Spleen (tissue), 7 donors: ENCODE data around the gene OMA1.

ENCODE experiments used
- CTCF ChIP-seq, 11 experiments: fragments of 200-600 bp in 7 of 11; fragments of 450-650 bp in 4 of 11; sonication (generic) in 4 of 11; IDR thresholded peaks in 8 of 11; conservative IDR thresholded peaks in 3 of 11; 1 replicate in 7 of 11; 2 replicates in 4 of 11; pipeline versions ENCODE4 v1.4.0 to v1.8.0; 2016 to 2021; ENCODE audit warnings: antibody characterized with exemption in 11 of 11, inconsistent platforms in 4 of 11, mild to moderate bottlenecking in 1 of 11
- POLR2A ChIP-seq, 3 donors: fragments of 450-650 bp; IDR thresholded peaks; one replicate each; pipeline ENCODE4 v1.5.1; 2017; ENCODE audit warnings: antibody characterized with exemption in 3 of 3, mild to moderate bottlenecking in 1 of 3
- POLR2AphosphoS5 ChIP-seq, 3 donors: sonication (generic); formaldehyde crosslinking; IDR thresholded peaks; one replicate each; pipeline ENCODE4 v1.5.1; 2017; ENCODE audit warnings: antibody characterized with exemption in 3 of 3
- donor health status: DM: no; HTN: no; CAD: no; lungs with moderate emphysema.
- donor health status: DM: no; HTN: no; CAD: no.
- donor health status: DM: no; HTN: no; CAD: no.

DNA sequence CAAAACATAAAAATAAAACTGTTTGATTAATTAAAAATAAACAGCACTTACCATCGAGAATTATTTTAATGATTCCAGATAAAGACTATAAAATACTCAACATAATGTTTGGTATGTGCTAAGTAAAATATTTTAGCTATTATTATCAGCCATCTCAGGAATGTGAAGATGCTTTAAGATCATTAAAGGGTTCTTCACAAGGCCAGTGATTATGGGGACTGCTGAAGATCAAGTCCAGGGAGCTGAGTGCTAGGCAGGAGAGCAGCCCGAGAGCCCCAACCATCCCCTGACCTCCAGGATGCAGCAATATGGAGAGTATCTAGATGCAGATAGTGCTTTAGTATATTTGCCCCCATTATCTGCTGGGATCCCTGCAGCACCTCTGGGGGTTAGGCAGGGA, 35.1 kb upstream of the OMA1 start:
- no peak for TF ChIP-seq CTCF (IDR thresholded peaks at IDR 0.05 in 8 of 11, conservative IDR thresholded peaks at IDR 0.05 in 3 of 11)
- no peak for TF ChIP-seq POLR2A (IDR thresholded peaks at IDR 0.05)
- no peak for TF ChIP-seq POLR2AphosphoS5 (IDR thresholded peaks at IDR 0.05)
